ENCODE data around the gene OR6M1. TPM values are rescaled to one million over a fixed set of nuclear protein-coding genes. Genes with fewer than 3 reads are reported as not detected.

OR6M1 gene
- total and polyA plus RNA-seq, 2 experiments from 2014 or later: not detected

DNA sequence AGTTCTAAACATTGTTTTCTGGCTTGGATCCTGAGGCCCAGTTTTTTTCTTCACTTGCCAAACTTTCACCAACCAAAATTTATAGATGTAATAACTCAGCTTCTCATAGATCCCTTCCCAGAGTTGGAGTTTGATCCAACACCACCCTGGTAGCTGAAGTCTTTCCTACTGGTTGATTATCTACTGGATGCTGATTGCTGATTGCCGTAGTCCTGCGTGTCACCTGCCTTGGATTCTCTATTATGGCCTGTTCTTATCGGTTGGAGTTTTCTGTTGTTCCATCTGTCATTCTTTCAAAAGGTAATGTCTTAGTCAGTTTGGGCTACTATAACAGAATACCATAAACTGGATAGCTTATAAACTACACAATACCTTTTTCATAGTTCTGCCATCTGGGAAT lies 34.5 kb downstream of the OR6M1 start:
- H3K27ac Mint-ChIP-seq: no peak overlapping the region
- no peaks in the 10 kb centered on the region for H3K27me3 Mint-ChIP-seq (ENCODE audit: insufficient read depth, low read depth, poor library complexity)
- H3F3A ChIP-seq (replicated peaks; ENCODE audit: low read depth): peaks cover 7% of the 10 kb centered on the region; the same call in 1 of the 2 replicates
- H3K4me3 ChIP-seq: no peak overlapping the region
- H3K79me2 ChIP-seq (replicated peaks; ENCODE audit: insufficient read depth): no peaks in the 10 kb centered on the region
- peaks cover 31% of the 10 kb centered on the region for H3K36me3 Mint-ChIP-seq (ENCODE audit: low read depth)
- H3K27ac ChIP-seq (ENCODE audit: low read depth): no peak overlapping the region
- DNase-seq (ENCODE audit: low spot score) (no peak), ATAC-seq (no peak)
- TF ChIP-seq ZNF114 (CRISPR knock-in tag; IDR thresholded peaks at IDR 0.05): no peak
- TF ChIP-seq, protein P1, sequence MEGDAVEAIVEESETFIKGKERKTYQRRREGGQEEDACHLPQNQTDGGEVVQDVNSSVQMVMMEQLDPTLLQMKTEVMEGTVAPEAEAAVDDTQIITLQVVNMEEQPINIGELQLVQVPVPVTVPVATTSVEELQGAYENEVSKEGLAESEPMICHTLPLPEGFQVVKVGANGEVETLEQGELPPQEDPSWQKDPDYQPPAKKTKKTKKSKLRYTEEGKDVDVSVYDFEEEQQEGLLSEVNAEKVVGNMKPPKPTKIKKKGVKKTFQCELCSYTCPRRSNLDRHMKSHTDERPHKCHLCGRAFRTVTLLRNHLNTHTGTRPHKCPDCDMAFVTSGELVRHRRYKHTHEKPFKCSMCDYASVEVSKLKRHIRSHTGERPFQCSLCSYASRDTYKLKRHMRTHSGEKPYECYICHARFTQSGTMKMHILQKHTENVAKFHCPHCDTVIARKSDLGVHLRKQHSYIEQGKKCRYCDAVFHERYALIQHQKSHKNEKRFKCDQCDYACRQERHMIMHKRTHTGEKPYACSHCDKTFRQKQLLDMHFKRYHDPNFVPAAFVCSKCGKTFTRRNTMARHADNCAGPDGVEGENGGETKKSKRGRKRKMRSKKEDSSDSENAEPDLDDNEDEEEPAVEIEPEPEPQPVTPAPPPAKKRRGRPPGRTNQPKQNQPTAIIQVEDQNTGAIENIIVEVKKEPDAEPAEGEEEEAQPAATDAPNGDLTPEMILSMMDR (conservative IDR thresholded peaks at IDR 0.05; ENCODE audit: low read depth in 2 of 2): no peak
- no peak for TF ChIP-seq EZH2 (IDR thresholded peaks at IDR 0.05; ENCODE audit: low read depth, unreplicated experiment)
- TF ChIP-seq, protein P2, sequence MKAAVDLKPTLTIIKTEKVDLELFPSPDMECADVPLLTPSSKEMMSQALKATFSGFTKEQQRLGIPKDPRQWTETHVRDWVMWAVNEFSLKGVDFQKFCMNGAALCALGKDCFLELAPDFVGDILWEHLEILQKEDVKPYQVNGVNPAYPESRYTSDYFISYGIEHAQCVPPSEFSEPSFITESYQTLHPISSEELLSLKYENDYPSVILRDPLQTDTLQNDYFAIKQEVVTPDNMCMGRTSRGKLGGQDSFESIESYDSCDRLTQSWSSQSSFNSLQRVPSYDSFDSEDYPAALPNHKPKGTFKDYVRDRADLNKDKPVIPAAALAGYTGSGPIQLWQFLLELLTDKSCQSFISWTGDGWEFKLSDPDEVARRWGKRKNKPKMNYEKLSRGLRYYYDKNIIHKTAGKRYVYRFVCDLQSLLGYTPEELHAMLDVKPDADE (IDR thresholded peaks at IDR 0.05): no peak
- no peak for TF ChIP-seq ZNF331 (CRISPR knock-in tag; IDR thresholded peaks at IDR 0.05; ENCODE audit: low read depth)
- no peak for TF ChIP-seq POLR2AphosphoS5 (IDR thresholded peaks at IDR 0.05; ENCODE audit: low read depth)
- TF ChIP-seq, protein P3, sequence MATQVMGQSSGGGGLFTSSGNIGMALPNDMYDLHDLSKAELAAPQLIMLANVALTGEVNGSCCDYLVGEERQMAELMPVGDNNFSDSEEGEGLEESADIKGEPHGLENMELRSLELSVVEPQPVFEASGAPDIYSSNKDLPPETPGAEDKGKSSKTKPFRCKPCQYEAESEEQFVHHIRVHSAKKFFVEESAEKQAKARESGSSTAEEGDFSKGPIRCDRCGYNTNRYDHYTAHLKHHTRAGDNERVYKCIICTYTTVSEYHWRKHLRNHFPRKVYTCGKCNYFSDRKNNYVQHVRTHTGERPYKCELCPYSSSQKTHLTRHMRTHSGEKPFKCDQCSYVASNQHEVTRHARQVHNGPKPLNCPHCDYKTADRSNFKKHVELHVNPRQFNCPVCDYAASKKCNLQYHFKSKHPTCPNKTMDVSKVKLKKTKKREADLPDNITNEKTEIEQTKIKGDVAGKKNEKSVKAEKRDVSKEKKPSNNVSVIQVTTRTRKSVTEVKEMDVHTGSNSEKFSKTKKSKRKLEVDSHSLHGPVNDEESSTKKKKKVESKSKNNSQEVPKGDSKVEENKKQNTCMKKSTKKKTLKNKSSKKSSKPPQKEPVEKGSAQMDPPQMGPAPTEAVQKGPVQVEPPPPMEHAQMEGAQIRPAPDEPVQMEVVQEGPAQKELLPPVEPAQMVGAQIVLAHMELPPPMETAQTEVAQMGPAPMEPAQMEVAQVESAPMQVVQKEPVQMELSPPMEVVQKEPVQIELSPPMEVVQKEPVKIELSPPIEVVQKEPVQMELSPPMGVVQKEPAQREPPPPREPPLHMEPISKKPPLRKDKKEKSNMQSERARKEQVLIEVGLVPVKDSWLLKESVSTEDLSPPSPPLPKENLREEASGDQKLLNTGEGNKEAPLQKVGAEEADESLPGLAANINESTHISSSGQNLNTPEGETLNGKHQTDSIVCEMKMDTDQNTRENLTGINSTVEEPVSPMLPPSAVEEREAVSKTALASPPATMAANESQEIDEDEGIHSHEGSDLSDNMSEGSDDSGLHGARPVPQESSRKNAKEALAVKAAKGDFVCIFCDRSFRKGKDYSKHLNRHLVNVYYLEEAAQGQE (IDR thresholded peaks at IDR 0.05; ENCODE audit: unreplicated experiment): no peak
- no peak for TF ChIP-seq EZH2phosphoT487 (IDR thresholded peaks at IDR 0.05; ENCODE audit: unreplicated experiment)
- TF ChIP-seq, protein P4, sequence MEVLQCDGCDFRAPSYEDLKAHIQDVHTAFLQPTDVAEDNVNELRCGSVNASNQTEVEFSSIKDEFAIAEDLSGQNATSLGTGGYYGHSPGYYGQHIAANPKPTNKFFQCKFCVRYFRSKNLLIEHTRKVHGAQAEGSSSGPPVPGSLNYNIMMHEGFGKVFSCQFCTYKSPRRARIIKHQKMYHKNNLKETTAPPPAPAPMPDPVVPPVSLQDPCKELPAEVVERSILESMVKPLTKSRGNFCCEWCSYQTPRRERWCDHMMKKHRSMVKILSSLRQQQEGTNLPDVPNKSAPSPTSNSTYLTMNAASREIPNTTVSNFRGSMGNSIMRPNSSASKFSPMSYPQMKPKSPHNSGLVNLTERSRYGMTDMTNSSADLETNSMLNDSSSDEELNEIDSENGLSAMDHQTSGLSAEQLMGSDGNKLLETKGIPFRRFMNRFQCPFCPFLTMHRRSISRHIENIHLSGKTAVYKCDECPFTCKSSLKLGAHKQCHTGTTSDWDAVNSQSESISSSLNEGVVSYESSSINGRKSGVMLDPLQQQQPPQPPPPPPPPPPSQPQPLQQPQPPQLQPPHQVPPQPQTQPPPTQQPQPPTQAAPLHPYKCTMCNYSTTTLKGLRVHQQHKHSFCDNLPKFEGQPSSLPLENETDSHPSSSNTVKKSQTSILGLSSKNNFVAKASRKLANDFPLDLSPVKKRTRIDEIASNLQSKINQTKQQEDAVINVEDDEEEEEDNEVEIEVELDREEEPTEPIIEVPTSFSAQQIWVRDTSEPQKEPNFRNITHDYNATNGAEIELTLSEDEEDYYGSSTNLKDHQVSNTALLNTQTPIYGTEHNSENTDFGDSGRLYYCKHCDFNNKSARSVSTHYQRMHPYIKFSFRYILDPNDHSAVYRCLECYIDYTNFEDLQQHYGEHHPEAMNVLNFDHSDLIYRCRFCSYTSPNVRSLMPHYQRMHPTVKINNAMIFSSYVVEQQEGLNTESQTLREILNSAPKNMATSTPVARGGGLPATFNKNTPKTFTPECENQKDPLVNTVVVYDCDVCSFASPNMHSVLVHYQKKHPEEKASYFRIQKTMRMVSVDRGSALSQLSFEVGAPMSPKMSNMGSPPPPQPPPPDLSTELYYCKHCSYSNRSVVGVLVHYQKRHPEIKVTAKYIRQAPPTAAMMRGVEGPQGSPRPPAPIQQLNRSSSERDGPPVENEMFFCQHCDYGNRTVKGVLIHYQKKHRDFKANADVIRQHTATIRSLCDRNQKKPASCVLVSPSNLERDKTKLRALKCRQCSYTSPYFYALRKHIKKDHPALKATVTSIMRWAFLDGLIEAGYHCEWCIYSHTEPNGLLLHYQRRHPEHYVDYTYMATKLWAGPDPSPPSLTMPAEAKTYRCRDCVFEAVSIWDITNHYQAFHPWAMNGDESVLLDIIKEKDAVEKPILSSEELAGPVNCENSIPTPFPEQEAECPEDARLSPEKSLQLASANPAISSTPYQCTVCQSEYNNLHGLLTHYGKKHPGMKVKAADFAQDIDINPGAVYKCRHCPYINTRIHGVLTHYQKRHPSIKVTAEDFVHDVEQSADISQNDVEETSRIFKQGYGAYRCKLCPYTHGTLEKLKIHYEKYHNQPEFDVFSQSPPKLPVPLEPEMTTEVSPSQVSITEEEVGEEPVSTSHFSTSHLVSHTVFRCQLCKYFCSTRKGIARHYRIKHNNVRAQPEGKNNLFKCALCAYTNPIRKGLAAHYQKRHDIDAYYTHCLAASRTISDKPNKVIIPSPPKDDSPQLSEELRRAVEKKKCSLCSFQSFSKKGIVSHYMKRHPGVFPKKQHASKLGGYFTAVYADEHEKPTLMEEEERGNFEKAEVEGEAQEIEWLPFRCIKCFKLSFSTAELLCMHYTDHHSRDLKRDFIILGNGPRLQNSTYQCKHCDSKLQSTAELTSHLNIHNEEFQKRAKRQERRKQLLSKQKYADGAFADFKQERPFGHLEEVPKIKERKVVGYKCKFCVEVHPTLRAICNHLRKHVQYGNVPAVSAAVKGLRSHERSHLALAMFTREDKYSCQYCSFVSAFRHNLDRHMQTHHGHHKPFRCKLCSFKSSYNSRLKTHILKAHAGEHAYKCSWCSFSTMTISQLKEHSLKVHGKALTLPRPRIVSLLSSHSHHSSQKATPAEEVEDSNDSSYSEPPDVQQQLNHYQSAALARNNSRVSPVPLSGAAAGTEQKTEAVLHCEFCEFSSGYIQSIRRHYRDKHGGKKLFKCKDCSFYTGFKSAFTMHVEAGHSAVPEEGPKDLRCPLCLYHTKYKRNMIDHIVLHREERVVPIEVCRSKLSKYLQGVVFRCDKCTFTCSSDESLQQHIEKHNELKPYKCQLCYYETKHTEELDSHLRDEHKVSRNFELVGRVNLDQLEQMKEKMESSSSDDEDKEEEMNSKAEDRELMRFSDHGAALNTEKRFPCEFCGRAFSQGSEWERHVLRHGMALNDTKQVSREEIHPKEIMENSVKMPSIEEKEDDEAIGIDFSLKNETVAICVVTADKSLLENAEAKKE (CRISPR knock-in tag; IDR thresholded peaks at IDR 0.05): no peak
- TF ChIP-seq JUNB (IDR thresholded peaks at IDR 0.05; ENCODE audit: unreplicated experiment): no peak
- no peak for TF ChIP-seq STAT1 (IDR thresholded peaks at IDR 0.05; ENCODE audit: unreplicated experiment)
- no peak for TF ChIP-seq CREB1 (CRISPR knock-in tag; IDR thresholded peaks at IDR 0.05; ENCODE audit: low read depth)
- H3K9me3 Mint-ChIP-seq: peaks cover 20% of the 10 kb centered on the region
- no peaks in the 10 kb centered on the region for H3K27me3 ChIP-seq (ENCODE audit: insufficient read depth)
- peaks cover 40% of the 10 kb centered on the region for H3K4me1 ChIP-seq (ENCODE audit: insufficient read depth)
- no peak overlapping the region for H3K4me3 Mint-ChIP-seq
- H3K4me1 Mint-ChIP-seq: peaks cover 31% of the 10 kb centered on the region
- H2AFZ ChIP-seq: no peak overlapping the region
- H3K4me2 ChIP-seq: no peak overlapping the region
- H3K36me3 ChIP-seq (ENCODE audit: insufficient read depth): no peaks in the 10 kb centered on the region
- peaks cover 8% of the 10 kb centered on the region; the same call in 1 of the 2 replicates for H3K9me2 ChIP-seq (ENCODE audit: insufficient read depth)
- H4K20me1 ChIP-seq (replicated peaks; ENCODE audit: insufficient read depth): no peaks in the 10 kb centered on the region
